ENCODE measurements around the gene SBNO2.

DNA sequence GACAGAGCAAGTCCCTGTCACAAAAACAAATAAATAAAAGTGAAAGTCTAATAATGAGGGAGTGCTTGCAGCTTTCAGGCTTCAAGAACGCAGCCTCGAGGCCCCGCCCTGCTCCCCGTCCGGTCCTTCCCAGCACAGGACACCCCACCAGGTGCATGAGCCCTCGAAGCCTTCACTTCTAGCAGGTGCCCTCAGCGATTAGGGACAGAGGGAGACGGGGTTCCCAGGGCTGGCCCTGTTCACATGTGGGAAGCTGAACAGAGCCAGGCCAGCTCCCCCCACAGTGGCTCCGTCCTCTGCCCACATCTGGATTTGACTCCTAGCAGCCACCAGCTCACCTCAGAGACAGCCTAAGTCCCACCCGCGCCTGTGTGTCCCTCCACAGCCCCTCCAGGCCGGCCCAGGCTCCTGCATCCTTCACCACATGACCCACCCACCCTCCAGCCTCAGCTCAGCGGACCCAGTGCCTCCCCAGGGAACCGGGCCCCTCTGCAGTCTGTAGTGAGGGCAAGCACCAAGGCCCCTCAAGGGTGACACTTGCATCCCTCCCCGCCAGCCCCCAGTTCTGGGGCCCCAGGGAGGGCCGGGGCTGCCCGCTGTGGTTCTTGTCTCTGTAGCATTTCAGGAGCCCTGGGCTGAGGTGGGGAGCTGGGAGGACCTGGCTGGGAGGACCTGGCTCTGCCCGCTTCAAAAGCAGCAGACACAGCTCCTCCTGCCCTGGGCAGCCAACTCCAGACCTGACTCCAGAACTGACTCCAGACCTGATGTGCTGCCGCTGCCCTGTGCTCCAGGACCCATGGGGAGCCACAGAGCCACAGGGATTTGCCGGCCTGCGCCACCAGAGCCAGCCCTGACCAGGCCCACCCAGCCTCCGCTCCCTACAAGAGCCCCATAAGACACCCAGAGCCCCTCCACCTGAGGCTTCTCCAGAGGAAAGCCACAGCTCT is 43.0 kb downstream of the SBNO2 start:
- TF ChIP-seq, protein P1, sequence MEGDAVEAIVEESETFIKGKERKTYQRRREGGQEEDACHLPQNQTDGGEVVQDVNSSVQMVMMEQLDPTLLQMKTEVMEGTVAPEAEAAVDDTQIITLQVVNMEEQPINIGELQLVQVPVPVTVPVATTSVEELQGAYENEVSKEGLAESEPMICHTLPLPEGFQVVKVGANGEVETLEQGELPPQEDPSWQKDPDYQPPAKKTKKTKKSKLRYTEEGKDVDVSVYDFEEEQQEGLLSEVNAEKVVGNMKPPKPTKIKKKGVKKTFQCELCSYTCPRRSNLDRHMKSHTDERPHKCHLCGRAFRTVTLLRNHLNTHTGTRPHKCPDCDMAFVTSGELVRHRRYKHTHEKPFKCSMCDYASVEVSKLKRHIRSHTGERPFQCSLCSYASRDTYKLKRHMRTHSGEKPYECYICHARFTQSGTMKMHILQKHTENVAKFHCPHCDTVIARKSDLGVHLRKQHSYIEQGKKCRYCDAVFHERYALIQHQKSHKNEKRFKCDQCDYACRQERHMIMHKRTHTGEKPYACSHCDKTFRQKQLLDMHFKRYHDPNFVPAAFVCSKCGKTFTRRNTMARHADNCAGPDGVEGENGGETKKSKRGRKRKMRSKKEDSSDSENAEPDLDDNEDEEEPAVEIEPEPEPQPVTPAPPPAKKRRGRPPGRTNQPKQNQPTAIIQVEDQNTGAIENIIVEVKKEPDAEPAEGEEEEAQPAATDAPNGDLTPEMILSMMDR (IDR thresholded peaks at IDR 0.05), result no peak
- no peak for TF ChIP-seq EZH2 (IDR thresholded peaks at IDR 0.05; ENCODE audit: borderline replicate concordance, insufficient read depth, low read depth, low read length, poor library complexity, severe bottlenecking)
